Heart left ventricle (tissue), 16 donors: ENCODE measurements around the gene DNAJA4. TPM values are rescaled to one million over a fixed set of nuclear protein-coding genes. Genes with fewer than 3 reads are reported as not detected.
A peak's percentile ranks its signal among the peaks of the same experiment; 100 is the strongest.

Experiments used
- ATAC-seq, 4 donors: fragments of 200-7000 bp; cut with Tn5 transposase; one replicate each; pipeline ENCODE4 v1.9.1; 2020 to 2022; ENCODE audit warnings: moderate library complexity in 4 of 4, mild to moderate bottlenecking in 3 of 4, moderate number of reproducible peaks in 1 of 4
- DNase-seq, 5 donors: peaks; one replicate each; pipeline ENCODE4 v3.0.0-alpha.2; 2020
- H3K27ac ChIP-seq, 12 donors: fragments of 200-600 bp; sonication (generic) in 4 of 12; one replicate each; pipeline versions ENCODE4 v1.5.0 to v1.8.0; 2016 to 2022; ENCODE audit warnings: mild to moderate bottlenecking in 2 of 12
- H3K27me3 ChIP-seq, 9 donors: fragments of 200-600 bp; sonication (generic) in 2 of 9; one replicate each; pipeline versions ENCODE4 v1.5.1 to v1.8.0; 2016 to 2022; ENCODE audit warnings: mild to moderate bottlenecking in 3 of 9
- H3K36me3 ChIP-seq, 9 donors: fragments of 200-600 bp; sonication (generic) in 2 of 9; one replicate each; pipeline versions ENCODE4 v1.5.0 to v1.8.0; 2018 to 2022; ENCODE audit warnings: mild to moderate bottlenecking in 2 of 9
- H3K4me1 ChIP-seq, 12 donors: fragments of 200-600 bp; sonication (generic) in 4 of 12; one replicate each; pipeline versions ENCODE4 v1.5.0 to v1.8.0; 2016 to 2022; ENCODE audit warnings: mild to moderate bottlenecking in 3 of 12
- H3K4me3 ChIP-seq, 12 donors: fragments of 200-600 bp; sonication (generic) in 4 of 12; one replicate each; pipeline versions ENCODE4 v1.5.0 to v1.8.0; 2017 to 2022; ENCODE audit warnings: mild to moderate bottlenecking in 9 of 12, moderate library complexity in 4 of 12
- H3K9me3 ChIP-seq, 12 donors: fragments of 200-600 bp; sonication (generic) in 4 of 12; one replicate each; pipeline versions ENCODE4 v1.5.0 to v1.8.0; 2016 to 2022; ENCODE audit warnings: mild to moderate bottlenecking in 1 of 12
- CTCF ChIP-seq, 12 donors: fragments of 200-600 bp; sonication (generic) in 4 of 12; IDR thresholded peaks; one replicate each; pipeline versions ENCODE4 v1.5.0 to v1.8.0; 2018 to 2022; ENCODE audit warnings: antibody characterized with exemption in 12 of 12, mild to moderate bottlenecking in 5 of 12
- POLR2A ChIP-seq, 2 donors: fragments of 450-650 bp; IDR thresholded peaks; one replicate each; pipeline ENCODE4 v1.6.1; 2017; ENCODE audit warnings: antibody characterized with exemption in 2 of 2, mild to moderate bottlenecking in 2 of 2, moderate library complexity in 2 of 2
- WGBS, 4 donors: extraction: QIAGEN DNeasy Blood & Tissue Kit in 2 of 4; methylation state at CpG; one replicate each; pipeline versions ENCODE4 v1.1.5 to v1.1.7; 2013 to 2018; 5-methylcytosine and 5-hydroxymethylcytosine counted together
- intact Hi-C, 10 donors: fragments of 100-400 bp; cut with DNase I; formaldehyde crosslinking; loops; one replicate each; pipeline versions ENCODE4 v1.11.1 to v1.14.2; 2022
- polyA plus RNA-seq, 2 donors: library from polyadenylated mRNA; stranded (reverse); fragments of 200-250 nt; gene quantifications; one replicate each; pipeline ENCODE4 v1.2.3, GENCODE V29; 2013
- total RNA-seq, 9 donors: library from RNA; depleted of rRNA in 2 of 9; stranded (reverse); fragments of >200 nt in 2 of 9; fragmentation: NEBNext Ultra II Directional in 3 of 9; extraction: Animal tissue kit (Norgen Biotek cat#: 25700) in 3 of 9; gene quantifications; one replicate each; pipeline versions ENCODE4 v1.1.0 to v1.2.4, GENCODE V29; 2016 to 2023
- donor health status: ischemic (EF 13 %, LVEDD 7.1; RV severe dilation, severe dysfunction).
- donor health status: healthy with polysubstance abuse.
- donor health status: DM: no; HTN: yes; CAD: no.
- donor health status: DM: no; HTN: no; CAD: no.
- donor health status: ischemic (EF 25% LVEDD 6.9; RV normal size, moderate dysfunction).
- donor health status: ischemic (EF 25% LVEDD 5.7; RV mildly dilated, moderate dysfunction).
- donor health status: healthy.
- donor health status: DM: yes; HTN: yes; CAD: no.
- donor health status: ischemic (EF 35%, LVEDD 5.7; RV mildly dilated, moderate dysfunction).
- donor health status: nonischemic (EF 11% LVEDD 7.7; RV severe dilation, severe dysfunction).
- donor health status: DM: yes; HTN: yes; CAD: no.
- donor health status: PGD.
- donor health status: ischemic (EF 29% LVEDD 5.4; RV normal size, mild dysfunction).
- donor health status: nonischemic (EF 23%, LVEDD 6.1; RV moderate dilation, normal function).

Gene DNAJA4
- total and polyA plus RNA-seq, 11 donors = 62.3 to 503 (median 94.6) TPM

- Histone ChIP-seq H3K27me3 (no peaks in the 10 kb centered on the region), H3K9me3 (no peaks in the 10 kb centered on the region), H3K27ac (no peak overlapping the region), H3K4me3 (no peak overlapping the region), H3K36me3 (peaks cover 0 to 100% (median 98%) of the 10 kb centered on the region in 9 donors), H3K4me1 (peaks cover 0 to 7% (median 0%) of the 10 kb centered on the region in 12 donors)
- intact Hi-C loops = no loop called here
- TF ChIP-seq CTCF (IDR thresholded peaks at IDR 0.05) = no peak
- TF ChIP-seq POLR2A (IDR thresholded peaks at IDR 0.05) = no peak
- DNase-seq (no peak), ATAC-seq (no peak)
- WGBS, 4 donors = 70 to 89% (median 79%) methylated on average over 4 of the region's 4 CpGs
Measured at GRCh38 chr15:78284758-78285157, 20.4 kb downstream of the DNAJA4 start.

GRCh38 chr15:78290222-78290621 is 25.9 kb downstream of the DNAJA4 start:
- no peak for DNase-seq
- H3K4me1 ChIP-seq = peaks cover 0 to 8% (median 0%) of the 10 kb centered on the region in 12 donors
- 82 to 88% (median 84%) methylated on average over 3 of the region's 3 CpGs for WGBS, 4 donors
- TF ChIP-seq CTCF (IDR thresholded peaks at IDR 0.05) = no peak
- no peak for TF ChIP-seq POLR2A (IDR thresholded peaks at IDR 0.05)
- no peaks in the 10 kb centered on the region for H3K9me3 ChIP-seq
- no peak overlapping the region for H3K27ac ChIP-seq
- intact Hi-C loops = no loop called here
- no peak overlapping the region for H3K4me3 ChIP-seq
- ATAC-seq = no peak
- peaks cover 0 to 99% (median 83%) of the 10 kb centered on the region in 9 donors for H3K36me3 ChIP-seq
- no peaks in the 10 kb centered on the region for H3K27me3 ChIP-seq

GRCh38 chr15:78291052-78291451 is 26.7 kb downstream of the DNAJA4 start:
- DNase-seq = no peak
- peaks cover 0 to 93% (median 75%) of the 10 kb centered on the region in 9 donors for H3K36me3 ChIP-seq
- intact Hi-C loops = no loop called here

GRCh38 chr15:78291698-78292097 is 27.3 kb downstream of the DNAJA4 start:
- Histone ChIP-seq H3K27ac (no peak overlapping the region), H3K36me3 (peaks cover 0 to 87% (median 69%) of the 10 kb centered on the region in 9 donors), H3K4me1 (peaks cover 0 to 8% (median 0%) of the 10 kb centered on the region in 12 donors), H3K4me3 (no peak overlapping the region), H3K9me3 (no peaks in the 10 kb centered on the region), H3K27me3 (no peaks in the 10 kb centered on the region)
- WGBS, 4 donors = 88 to 94% (median 91%) methylated on average over 2 of the region's 2 CpGs
- intact Hi-C loops = no loop called here
- DNase-seq (no peak), ATAC-seq (peak in 3 of 4 donors; percentile 41 to 60 (median 50))
- TF ChIP-seq POLR2A (IDR thresholded peaks at IDR 0.05) (no peak), CTCF (IDR thresholded peaks at IDR 0.05) (no peak)

More at GRCh38 chr15:78291052-78291451, 26.7 kb downstream of the DNAJA4 start:
- Histone ChIP-seq H3K4me3 (no peak overlapping the region), H3K4me1 (peaks cover 0 to 8% (median 0%) of the 10 kb centered on the region in 12 donors), H3K27me3 (no peaks in the 10 kb centered on the region), H3K27ac (no peak overlapping the region), H3K9me3 (no peaks in the 10 kb centered on the region)
- TF ChIP-seq CTCF (IDR thresholded peaks at IDR 0.05) = no peak
- no peak for TF ChIP-seq POLR2A (IDR thresholded peaks at IDR 0.05)
- ATAC-seq = peak in 1 of 4 donors; percentile 8
- WGBS, 4 donors = 50 to 82% (median 57%) methylated on average over 2 of the region's 2 CpGs
